GM18508 (cell line): ENCODE results near the gene FTCDNL1.

Source experiments
- ATAC-seq: cut with Tn5 transposase; IDR thresholded peaks from one replicate; pipeline ENCODE4 v1.9.1; 2021; ENCODE audit warnings: moderate number of reproducible peaks; ENCODE audit not compliant: insufficient read depth, unreplicated experiment

The FTCDNL1 gene

DNA sequence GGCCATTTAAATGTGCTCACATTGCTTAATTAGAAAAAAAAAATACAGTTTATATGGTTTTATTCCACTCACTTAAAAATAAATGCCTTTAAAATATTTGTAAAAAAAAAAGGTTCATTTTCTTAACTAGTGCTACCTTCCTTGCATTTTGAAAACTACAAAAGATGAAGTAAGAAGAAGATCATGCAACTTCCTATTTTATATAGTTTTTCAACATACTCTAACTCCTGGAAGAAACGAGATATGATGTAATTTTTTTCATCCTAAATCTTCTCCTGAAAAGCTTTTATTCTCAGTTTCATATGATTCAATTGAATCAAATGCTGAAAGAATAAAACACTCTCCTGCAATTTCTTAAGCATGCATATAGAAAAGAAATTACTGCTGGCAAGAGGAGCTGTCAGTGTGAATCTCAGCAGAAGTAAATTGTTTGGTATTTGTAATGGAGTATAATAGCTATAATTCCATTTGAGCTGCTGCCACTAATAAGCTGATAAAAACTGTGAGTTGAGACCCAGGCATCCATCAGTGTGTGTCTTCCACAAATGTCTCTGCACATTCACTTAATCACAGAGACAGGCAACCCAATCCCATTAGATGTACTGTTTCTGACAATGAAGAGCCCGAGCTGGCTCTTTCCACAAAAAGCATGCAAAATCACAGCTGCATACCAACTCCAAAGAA is 3.7 kb downstream of the FTCDNL1 start:
- no peak for ATAC-seq

DNA sequence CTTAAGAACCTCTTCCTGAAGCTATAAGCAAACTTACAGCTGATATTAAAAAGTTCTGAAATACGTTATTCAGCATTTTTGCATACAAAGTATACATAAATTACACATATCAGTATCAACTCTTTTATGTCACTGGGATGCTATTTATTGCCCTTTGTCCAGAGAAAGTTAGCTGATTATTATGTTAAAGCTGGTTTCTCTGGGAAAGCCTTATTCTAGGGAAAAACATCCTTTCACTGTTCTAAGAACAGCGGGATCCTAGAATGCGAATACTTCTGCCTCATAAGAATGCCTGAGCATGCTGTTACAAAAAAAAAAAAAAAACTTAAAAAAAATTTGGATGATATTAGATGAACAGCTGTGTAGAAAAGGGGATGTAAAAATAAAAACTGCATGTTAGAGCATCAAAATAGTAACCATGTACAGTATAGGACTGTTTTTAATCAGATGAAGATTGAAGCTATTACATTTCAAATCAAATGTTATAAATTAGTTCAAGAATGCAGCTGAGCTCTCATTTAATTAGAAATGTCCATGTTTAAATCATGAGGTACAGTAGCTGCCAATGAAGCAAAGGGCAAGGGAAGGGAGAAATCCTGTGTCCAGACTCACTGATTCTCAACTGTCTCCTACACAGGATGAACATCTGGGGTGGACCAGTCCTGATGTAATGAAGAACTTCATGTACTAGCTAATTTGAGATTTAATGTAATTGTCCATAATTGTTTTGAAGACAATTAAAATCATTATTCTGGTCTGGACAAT is 8.2 kb downstream of the FTCDNL1 start:
- no peak for ATAC-seq

DNA sequence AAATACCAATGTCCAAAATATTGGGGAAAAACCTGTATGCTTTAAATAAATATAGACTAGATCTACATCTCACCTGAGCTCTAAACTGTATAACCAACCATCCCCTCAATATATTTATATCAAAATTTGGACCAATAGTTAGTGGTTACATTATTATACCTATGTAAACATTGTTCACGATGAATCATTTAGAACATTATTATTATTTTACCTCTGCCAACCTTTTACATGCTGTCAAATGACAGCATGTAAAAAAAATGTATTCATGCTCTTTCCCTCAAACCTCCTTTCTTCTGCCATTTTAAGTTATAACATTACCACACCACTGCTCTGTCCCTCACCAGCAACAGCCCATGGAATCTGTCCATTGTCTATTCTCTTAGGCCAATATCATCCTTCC is 9.6 kb downstream of the FTCDNL1 start:
- ATAC-seq = no peak

DNA sequence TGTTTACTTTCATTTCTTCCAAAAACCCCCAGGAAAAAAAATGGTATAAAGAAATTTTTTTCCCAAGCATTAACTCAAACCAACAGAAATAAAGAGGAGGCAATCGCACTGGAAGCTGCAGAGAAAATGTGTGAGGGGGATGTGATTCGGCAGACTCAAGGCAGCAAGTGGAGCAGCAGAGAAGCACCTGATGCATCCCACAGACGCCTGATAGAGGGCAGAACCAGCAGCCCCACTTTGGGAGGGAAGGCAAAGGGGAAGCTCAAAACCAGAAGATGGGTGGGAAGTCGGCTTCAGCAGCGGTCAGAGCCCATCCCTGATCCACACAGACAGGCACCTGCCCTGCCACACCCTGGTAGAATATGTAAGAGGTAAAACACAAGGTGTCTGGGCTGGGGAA is 12.6 kb downstream of the FTCDNL1 start:
- no peak for ATAC-seq

DNA sequence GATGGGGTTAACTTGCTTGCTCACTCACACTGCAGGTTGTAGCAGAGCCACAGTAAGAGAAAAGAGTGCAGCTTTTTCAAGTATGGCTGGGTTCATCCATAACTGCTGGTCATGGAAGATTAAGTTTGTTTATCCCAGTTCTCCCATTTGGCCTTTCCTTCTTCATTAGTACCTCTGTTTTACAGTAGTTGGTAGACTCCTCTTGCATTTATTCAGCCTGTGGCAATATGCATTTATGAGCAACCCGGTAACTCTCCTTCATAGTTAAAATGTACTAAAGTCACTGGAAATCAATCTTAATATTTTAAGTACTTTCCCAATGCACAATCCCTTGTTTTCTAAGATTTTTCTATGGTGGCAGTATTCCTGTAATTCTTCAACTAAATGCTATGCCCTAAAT is 14.0 kb downstream of the FTCDNL1 start:
- ATAC-seq = no peak

DNA sequence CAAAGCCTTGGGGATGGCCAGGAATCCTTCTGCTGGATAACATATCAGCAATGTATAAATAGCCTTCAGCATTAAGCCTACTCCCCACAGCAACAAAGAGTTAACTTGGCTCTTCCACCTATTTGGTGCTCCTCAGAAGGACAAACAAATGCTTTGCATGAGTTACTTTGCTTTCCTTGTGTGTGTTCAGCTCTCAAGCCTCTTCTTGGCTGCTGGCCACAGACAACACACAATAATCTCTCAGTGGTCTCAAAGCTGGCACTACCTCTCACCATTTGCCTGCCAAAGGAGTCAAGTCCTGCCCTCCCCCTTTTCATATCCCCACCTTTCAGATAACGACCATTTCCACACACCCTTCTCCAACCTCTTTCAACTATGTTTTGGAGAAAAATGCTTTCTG is 17.5 kb downstream of the FTCDNL1 start:
- no peak for ATAC-seq

DNA sequence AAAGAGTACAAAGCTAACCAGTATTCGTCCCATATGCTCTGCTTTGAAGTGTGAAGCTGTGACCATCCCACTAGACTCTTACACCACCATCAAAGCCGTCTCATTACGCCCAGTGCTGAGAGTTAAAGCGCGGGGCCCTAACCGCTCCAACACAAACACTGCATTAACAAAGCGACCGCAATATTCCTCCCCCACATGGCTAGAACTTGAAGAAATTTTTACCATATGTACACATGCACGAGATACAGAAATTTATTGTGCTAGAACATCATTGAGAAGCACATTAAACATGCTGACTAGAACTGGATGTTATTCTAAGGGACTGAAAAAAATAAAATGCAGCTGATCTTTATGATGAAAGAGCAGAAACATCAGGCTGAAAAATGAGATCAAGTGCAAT is 20.5 kb downstream of the FTCDNL1 start:
- no peak for ATAC-seq

DNA sequence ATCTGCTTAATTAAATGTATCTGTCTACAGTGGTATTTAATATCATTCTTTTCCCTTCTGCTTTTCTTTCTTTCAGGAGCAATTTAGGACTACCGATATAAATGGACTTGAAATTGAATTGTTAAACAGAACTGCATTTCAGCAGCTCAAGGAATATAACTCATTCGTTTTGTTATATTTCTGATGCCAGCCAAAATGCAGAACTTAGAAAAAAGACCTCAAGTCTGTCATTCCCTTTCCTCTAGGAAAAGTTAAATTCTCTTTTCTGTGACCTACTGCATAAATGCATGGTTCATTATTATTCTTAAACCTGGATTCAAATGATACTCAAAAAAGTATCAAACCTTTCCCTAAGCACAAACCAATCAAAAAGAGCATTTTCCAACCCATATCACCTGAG is 21.4 kb downstream of the FTCDNL1 start:
- ATAC-seq = no peak

DNA sequence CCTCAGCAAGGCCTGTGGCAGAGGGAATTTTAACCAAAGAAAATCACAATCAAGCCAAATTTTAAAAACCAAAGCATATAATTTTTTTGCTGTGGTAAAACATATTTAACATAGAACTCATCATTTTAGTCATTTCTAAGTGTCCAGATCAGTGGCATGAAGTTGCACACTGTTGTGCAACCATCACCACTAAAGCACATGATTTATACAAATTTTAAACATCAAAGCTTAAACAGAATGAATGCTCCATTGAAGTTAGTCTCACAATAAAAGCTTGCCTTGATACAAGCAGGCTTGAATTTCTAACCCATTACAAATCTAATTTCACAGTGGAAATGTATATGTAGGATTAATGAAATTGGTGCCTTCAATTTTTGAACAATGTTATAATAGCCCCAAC is 31.2 kb downstream of the FTCDNL1 start:
- no peak for ATAC-seq

DNA sequence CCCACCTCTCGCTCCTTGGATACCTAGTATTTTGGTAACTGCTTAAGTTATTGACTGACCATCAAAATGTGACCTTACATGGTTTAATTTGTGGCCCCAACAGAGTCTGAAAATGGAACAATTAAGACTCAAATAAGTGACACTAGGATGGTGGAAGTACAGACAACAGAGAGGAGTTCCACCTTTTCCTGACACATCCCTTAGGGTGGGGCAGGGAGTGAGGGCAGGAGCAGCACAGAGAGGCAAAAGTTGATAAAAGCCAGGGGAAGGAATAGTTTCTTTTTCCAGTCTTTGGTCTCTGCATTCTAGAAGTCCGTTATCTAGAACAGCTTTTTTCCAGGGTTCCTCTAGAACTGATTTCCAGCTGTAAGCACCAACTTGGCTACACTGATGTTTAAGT is 32.2 kb downstream of the FTCDNL1 start:
- no peak for ATAC-seq

DNA sequence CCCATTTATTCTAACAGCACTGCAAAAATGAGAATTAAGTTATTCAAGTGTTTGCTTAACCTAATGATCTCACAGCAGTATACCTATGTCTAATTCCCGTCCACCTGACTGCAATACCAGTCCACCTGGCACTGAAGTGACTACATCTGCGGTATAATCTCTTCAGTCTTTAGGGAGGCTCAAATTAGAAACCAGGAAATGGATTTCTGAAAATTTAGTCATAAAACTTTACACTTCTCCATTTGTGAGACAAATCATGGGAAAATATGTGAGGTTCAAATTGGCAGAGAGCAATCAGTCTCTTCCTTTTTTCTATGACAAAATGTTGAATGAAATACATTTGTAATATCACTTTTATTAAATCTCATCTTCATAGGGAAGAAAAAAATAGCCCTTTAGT is 33.0 kb downstream of the FTCDNL1 start:
- no peak for ATAC-seq

DNA sequence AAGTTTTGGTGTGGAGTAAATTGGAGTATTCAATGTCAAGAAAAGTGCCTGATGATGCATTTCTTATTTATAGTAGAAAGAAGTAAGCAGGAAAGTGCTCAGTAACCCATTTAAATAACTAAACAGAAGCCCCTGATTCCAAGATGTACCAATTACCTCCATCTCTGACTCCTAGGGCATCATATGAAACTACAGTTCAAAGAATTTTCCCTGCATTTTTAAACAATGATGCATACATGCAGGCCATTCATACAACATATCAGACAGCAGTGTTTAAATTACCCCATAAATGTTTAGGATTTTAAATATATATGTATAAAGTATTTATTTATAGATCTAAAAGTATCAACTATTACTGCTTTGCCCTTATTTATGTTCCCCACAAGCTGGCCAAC is 36.2 kb downstream of the FTCDNL1 start:
- no peak for ATAC-seq

DNA sequence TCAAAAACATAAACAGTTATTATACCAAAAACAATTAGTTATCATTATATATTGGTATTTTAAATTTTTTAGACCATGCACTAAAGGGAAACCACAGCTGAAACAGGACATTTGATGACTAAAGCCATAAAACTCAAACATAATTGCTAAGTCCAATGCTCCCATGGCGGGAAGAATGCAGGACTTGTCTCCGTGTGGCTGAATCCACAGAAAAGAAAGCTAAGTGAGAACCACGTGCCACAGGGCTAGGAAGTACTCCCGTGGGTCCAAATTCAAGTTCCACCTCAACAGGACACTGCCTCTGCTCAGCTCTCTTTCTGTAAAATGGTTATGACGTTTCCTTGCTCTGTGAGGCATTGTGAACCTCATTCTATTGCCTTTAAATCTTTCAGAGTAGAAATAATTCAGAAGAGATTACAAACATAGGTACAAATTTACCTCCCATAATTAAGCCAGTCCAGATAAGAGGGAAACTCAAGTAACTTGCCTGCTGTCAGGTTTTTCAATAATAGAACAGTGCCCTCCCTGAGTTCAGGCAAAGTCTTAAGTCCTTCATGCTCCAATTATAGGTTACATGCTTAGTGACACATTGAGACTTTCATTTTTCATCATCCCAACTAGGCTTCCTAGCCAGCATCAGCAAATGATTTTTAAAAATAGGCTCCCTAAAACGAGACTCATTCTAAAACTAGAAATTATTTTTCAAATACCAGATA is 36.7 kb downstream of the FTCDNL1 start:
- ATAC-seq = no peak

DNA sequence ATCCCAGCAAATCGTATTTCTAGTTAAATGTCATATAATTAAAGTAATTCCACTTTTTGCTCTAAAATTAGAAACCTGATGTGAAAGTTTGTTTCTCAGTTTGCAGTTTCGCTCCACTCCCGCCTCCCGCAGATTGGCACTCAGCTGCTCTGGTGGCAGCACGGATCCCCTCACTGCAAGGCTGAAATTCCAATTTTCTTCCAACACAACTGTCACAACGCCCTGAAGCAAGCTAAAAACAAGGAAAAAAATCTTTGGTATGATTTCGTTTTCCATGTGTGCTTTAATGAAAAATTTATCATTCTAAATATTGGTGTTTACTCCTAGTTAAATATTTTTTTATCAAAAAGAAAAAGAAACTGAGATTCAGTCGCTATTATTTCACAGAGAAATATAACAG is 38.5 kb downstream of the FTCDNL1 start:
- no peak for ATAC-seq

DNA sequence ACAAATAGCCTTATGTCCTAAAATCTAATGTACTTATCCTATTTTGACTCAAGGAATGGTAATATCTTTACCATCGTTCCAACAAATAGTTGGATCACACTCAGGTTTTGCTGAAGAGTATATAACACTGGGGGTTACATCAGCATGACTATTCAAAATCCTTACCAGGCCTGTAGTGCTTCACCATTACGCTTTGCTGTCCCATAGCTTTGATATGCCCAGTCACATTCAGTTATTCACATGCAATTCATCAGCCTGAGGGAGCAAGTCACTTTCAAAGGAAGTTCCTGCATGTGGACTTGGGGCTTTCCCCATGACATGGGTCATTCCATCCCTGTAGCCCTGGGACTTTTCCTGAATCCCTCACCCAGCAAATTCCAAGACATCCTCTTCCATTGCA is 39.6 kb downstream of the FTCDNL1 start:
- no peak for ATAC-seq

DNA sequence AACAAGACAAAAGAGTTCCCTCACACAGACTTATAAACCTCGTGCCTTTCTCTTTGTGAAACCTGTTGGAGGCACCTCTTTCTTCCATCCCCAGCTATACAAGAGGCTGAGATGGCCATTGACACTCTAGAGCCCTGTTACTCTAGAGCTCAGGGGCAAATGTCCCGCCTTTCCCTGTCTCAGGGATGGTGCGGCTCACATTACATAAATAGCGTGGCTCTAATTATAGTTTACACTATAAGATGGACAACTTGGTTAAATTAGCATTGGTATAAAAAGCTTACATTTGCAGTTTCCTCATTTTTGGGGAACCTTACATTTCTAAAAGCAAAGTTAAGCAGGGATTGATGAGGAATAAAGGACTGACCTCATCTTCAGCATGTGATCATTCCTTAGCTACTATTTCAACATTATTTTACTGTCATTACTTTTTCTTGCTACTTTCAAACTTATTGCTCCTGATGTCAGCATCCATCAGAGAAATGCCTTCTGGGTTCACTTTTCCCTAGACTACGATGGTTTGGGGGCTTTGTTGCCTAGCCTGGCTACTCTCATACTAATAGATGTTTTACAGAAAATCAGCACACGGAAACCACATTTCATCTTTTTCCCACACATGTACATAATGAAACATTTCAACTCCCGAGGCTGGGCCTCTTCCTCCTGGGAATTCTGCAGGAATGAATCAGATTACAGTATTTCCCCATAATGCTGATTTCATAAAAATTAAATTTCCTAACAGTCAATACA is 40.4 kb downstream of the FTCDNL1 start:
- ATAC-seq = no peak

DNA sequence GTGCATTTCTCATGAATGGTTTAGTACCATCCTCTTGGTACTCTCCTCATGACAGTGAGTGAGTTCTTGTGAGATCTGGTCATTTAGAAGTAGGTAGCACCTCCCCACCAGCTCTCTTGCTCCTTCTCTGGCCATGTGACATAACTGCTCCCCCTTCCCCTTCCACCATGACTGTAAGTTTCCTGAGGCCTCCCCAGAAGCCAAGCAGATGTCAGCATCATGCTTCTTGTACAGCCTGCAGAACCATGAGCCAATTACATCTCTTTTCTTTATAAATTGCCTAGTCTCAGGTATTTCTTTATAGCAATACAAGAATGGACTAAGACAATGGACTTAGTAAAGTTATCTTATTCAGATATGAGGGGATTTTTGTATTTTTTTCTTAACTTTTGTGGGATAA is 43.0 kb downstream of the FTCDNL1 start:
- ATAC-seq = no peak

DNA sequence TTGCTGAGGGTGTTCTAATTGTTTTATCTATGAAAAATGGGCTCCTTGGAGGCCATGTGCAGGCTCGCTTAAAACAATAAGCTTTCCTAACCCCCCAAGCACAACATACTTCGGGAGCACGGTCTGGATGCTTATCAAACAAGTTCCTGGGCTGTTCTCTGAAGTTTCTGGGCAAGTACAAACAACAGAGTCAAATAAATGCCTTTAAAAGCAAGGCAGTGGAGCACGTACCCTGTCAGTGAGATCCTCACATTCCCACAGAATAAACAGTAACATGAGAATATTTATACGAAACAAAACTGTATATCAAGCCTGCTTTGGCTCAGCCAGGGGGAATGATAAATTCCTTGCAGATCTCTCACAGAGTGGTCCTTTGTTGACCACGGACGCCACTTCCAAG is 44.8 kb downstream of the FTCDNL1 start:
- no peak for ATAC-seq

DNA sequence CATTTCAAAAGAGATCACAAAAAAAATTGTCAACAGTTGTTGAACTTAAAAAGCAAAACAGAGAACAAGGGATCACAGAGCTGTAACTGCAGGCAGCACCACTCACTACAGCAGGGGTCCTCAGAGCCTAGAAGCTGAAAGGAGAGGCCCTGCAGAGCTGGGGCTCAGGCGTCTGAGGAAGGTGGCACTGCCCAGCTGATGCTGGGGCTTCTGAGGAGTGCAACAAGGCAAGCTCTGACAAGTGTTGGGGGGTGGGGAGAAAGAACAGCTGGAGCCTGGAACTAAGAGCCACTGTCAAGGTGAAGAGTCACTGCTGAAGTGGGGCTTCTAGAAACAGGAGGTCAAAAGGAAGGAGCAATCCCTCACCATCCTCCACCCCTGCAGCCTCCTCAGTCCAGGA is 46.2 kb downstream of the FTCDNL1 start:
- no peak for ATAC-seq

DNA sequence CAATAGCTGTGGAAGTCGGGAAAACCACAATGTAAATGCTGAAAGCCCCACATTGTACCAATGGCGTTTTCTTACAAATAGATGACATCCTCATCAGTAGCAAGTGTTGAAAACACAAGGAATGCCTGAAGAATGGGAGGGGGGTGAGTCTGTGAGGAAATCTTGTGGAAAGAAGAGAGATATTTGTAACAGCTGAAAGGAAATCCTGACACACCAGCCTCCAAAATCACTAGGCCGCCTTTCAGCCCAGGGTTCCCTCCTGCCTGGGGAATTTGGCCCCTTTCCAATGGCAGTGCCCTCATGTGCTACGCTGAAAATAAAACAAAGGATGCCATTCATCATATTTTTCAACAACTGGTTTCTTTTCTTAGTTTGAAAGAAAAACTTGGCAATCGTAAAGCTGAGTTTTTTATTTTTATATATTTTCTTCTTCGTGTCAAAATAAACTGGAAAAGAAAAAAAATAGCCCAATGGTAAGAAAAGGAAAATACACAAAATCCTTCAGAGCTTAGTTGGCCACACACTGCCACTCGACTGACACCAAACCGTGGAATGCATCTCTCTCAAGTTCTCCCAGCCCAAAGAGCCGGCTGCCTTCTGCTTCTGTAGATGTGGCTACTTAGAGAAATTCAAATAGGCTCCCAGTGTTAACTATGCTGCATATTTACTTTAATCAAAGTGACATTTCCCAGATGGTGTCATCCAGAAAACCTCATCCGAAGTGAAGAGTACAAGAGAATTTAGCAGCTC is 52.0 kb downstream of the FTCDNL1 start:
- no peak for ATAC-seq
